NCI-H1436 treated with DMSO at 0.1 percent for 48 hours (cell line): ENCODE data around the gene LRRN3.

Experiments
- DNase-seq: peaks from one replicate; lab custom pipeline; 2025; lab: John Stamatoyannopoulos, UW

Gene LRRN3

GRCh38 chr7:111107579-111107978, 16.7 kb downstream of the LRRN3 start:
- DNase-seq, result no peak

GRCh38 chr7:111108000-111108399, 17.1 kb downstream of the LRRN3 start:
- no peak for DNase-seq

GRCh38 chr7:111108496-111108895, 17.6 kb downstream of the LRRN3 start:
- DNase-seq, result no peak

GRCh38 chr7:111112439-111112838, 21.5 kb downstream of the LRRN3 start:
- no peak for DNase-seq

GRCh38 chr7:111113263-111114017, 22.5 kb downstream of the LRRN3 start:
- no peak for DNase-seq

- DNase-seq, result no peak
These were observed 25.0 kb downstream of the LRRN3 start for GRCh38 chr7:111115966-111116365.

- no peak for DNase-seq
These were observed 36.1 kb downstream of the LRRN3 start for GRCh38 chr7:111126987-111127386.

- no peak for DNase-seq
These were observed 38.5 kb downstream of the LRRN3 start for GRCh38 chr7:111129435-111129834.

GRCh38 chr7:111132833-111133232, 41.9 kb downstream of the LRRN3 start:
- no peak for DNase-seq

- DNase-seq, result no peak
These were observed 46.6 kb downstream of the LRRN3 start for GRCh38 chr7:111137296-111138192.

- no peak for DNase-seq
These were observed 47.3 kb downstream of the LRRN3 start for GRCh38 chr7:111138193-111138569.

- no peak for DNase-seq
These were observed 47.7 kb downstream of the LRRN3 start for GRCh38 chr7:111138586-111138985.

- DNase-seq, result no peak
These were observed 49.4 kb downstream of the LRRN3 start for GRCh38 chr7:111140091-111140865.

GRCh38 chr7:111145472-111145871, 54.5 kb downstream of the LRRN3 start:
- DNase-seq, result no peak

- no peak for DNase-seq
These were observed 55.2 kb downstream of the LRRN3 start for GRCh38 chr7:111146136-111146535.

- DNase-seq, result no peak
These were observed 57.0 kb downstream of the LRRN3 start for GRCh38 chr7:111147708-111148533.

- no peak for DNase-seq
These were observed 59.8 kb downstream of the LRRN3 start for GRCh38 chr7:111150709-111151108.

GRCh38 chr7:111159426-111159825, 68.5 kb downstream of the LRRN3 start:
- no peak for DNase-seq

GRCh38 chr7:111160297-111160696, 69.4 kb downstream of the LRRN3 start:
- DNase-seq, result no peak

- DNase-seq, result no peak
These were observed 71.8 kb downstream of the LRRN3 start for GRCh38 chr7:111162692-111163091.

- no peak for DNase-seq
These were observed 73.5 kb downstream of the LRRN3 start for GRCh38 chr7:111164442-111164841.

GRCh38 chr7:111168182-111168581, 77.3 kb downstream of the LRRN3 start:
- DNase-seq, result peak; percentile 48
